ENCODE data around the gene CHMP2A.

The CHMP2A gene

DNA sequence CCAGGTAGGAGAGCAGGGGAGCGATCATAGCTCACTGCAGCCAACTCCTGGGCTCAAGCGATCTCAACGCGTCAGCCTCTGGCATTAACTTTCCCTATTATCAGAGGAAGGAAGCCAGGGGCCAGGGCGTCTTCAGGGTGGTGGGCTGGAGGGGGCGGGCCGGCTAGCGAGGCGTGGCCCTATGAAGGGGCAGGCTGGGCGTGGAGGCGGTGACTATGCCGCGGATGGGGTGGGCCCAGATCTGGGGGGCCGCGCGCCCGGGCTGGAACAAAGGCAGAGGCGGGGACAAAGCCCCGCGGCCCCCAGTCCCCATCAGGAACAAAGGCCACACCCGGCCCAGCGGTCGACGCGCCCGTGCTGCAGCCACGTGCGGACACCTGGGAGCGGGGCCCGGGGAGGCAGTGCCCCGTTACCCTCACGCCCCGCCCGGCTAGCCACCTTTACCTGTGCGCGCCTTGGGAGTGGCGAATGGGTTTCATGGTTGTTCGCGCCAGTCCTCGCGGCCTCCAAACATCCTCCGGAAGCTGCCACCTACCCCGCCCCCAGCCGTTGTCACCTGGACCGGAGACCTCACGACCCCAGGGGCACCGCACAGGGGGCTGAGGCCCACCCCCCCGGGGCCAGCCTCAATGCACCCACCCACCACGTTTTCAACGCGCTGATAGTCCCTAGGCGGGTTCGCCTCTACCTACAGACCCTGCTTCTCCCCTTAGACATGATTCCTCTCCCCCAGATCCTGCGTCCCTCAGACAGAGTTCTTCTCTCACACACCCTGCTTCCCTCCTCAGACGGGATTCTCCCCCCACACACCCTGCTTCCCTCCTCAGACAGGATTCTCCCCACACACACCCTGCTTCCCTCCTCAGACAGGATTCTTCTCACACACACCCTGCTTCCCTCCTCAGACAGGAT, 16.4 kb downstream of the CHMP2A start:
- no peak for DNase-seq (ENCODE audit: low read depth in 2 of 2)

GRCh38 chr19:58536852-58537798, 17.8 kb downstream of the CHMP2A start:
- DNase-seq (ENCODE audit: low read depth in 2 of 2) = no peak

DNA sequence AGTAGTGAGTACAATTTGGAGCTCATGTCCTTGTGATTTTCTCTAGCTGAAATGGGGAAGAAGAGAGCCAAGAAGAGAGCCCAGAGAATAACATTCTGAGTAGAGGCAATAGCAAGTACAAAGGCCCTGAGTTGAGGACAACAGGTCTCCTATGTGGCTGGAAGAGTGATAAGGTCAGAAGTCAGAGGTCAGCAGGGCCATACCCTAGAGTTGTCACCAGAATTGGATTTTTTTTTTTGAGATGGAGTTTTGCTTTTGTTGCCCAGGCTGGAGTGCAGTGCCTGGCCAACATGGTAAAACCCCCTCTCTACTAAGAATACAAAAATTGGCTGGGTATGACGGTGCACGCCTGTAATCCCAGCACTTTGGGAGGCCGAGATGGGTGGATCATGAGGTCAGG, 19.0 kb downstream of the CHMP2A start:
- no peak for DNase-seq (ENCODE audit: low read depth in 2 of 2)

DNA sequence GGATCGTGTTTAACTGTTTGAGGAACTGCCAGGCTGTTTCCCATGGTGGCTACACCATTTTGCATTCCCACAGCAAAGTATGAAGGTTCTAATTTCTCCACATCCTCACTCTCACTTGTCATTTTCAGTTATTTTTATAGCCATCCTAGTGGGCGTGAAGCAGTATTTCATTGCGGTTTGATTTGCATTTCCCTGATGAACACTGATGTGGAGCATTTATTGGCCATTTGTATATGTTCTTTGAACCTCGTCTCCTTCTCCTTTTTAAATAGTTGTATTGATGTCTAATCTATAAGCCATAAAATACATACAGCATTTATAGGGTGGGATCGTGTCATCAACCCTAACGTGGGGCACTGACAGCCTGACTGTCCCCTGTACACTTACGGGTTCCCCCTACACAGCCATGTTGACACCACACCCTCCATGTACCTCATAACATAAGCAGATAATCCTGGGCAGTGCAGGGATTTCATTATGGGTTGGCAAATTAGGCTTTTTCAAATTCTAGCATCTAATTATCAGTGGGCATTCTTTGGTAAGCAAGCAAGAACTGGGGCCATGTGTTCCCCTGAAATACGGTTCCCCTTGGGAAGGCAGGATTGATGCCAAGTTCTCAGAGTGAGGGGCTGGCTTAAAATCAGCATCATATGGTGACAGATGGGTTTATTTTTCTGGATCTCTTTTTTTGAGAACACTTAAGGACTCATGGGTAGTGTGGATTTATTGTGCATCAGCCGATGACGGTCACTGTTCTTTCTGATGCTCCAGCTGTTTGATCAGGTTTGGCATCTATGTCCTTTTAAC, 23.7 kb downstream of the CHMP2A start:
- DNase-seq (ENCODE audit: low read depth in 2 of 2) = no peak

DNA sequence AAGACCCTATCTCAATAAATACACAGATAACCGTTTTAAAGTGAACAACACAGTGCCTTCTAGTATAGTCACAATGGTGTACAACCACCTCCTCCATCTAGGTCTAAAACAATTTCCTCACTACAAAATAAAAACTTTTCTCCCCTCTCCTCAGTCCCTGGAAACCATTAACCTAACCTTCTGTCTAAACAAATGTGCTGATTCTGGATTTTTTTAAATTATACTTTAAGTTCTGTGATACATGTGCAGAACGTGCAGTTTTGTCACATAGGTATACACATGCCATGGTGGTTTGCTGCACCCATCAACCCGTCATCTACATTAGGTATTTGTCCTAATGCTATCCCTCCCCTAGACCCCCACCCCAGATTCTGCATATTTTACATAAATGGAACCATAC, 25.5 kb downstream of the CHMP2A start:
- DNase-seq (ENCODE audit: low read depth in 2 of 2) = no peak

- no peak for DNase-seq (ENCODE audit: low read depth in 2 of 2)
These were observed 32.2 kb downstream of the CHMP2A start for GRCh38 chr19:58522709-58523108.

DNA sequence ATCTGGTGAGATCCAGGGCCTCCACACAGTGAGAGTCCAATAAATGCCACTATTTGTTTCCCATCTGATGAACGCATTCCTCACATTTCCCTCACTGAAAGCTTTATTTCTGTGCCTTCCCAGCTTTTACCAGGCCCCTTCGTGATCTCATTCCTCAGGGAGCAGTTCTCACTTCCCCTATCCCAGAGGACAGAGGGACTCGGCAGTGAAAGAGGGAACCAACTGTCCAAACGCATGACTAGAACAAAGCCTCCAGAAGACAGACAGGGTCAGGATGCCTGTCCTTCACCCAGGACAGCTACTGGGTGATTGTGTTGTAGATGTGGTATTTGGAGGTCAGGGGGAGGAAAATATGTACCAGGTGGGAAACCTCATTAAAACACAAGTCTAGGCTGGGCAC, 33.3 kb downstream of the CHMP2A start:
- no peak for DNase-seq (ENCODE audit: low read depth in 2 of 2)

DNA sequence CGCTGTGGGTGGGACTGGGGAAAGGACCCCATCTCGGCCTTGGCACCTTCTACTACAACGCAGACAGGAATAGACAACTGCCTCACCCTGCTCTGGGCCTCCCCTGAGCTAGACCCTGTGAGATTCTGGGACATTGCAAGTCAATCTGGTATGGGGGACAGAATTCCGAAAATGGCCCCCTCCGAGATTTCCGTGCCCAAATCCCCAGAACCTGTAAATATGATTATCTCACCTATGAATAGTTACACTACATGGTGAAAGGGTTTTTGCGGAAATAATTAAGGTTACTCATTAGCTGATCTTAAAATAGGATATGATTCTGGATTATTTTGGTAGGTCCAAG, 34.7 kb downstream of the CHMP2A start:
- no peak for DNase-seq (ENCODE audit: low read depth in 2 of 2)

- DNase-seq (ENCODE audit: low read depth in 2 of 2) = peak; percentile 72 to 76
These were observed 35.3 kb downstream of the CHMP2A start, which contains the start of gene ZBTB45 for GRCh38 chr19:58519355-58520256. Gene ZBTB45, minus strand, starts transcription at chr19:58519810. Its CDS starts 2,137 bp downstream, at chr19:58517673.

- DNase-seq (ENCODE audit: low read depth in 2 of 2) = no peak
These were observed 35.9 kb downstream of the CHMP2A start for GRCh38 chr19:58519087-58519354.

GRCh38 chr19:58518256-58519086, 36.4 kb downstream of the CHMP2A start:
- no peak for DNase-seq (ENCODE audit: low read depth in 2 of 2)

DNA sequence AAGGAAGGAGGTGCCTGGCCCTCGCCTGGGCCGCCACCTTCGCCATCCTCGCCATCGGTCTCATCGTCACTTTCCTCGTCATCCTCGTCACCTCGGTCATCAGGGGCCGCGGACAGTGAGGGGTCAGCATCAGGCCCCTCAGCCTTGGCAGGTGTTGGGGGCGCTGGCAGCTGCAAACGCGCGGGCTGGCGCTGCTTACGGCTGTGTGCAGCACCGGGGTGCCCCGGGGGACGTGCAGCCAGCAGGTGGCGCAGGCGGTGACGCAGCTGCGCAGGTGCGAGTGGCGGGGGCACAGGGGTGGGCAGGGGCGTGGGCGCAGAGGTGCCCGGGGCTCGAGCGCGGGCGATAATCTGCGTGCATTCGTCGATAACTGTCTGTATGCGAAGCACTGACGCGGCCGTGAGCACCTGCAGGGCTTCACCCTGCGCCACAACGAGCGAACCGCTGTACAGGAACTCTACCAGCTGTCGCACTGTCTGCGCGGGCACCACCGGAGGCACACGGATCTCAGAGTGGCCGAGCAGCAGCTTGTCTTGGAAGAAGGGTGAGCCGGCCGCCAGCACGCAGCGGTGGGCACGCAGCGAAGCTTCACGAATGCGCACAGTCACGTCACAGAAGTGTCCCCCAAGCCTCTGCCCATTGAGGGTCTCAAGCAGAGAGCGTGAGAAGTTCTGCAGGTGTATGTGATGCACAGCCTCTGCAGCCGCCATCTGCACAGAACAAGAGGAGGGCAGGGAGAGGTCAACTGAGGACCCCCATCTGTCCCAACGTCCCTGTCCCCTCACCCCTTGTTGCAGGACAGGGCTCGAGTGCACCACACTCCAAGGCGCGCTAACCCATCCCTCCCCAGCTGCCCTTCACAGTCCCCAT, 37.7 kb downstream of the CHMP2A start:
- no peak for DNase-seq (ENCODE audit: low read depth in 2 of 2)

DNA sequence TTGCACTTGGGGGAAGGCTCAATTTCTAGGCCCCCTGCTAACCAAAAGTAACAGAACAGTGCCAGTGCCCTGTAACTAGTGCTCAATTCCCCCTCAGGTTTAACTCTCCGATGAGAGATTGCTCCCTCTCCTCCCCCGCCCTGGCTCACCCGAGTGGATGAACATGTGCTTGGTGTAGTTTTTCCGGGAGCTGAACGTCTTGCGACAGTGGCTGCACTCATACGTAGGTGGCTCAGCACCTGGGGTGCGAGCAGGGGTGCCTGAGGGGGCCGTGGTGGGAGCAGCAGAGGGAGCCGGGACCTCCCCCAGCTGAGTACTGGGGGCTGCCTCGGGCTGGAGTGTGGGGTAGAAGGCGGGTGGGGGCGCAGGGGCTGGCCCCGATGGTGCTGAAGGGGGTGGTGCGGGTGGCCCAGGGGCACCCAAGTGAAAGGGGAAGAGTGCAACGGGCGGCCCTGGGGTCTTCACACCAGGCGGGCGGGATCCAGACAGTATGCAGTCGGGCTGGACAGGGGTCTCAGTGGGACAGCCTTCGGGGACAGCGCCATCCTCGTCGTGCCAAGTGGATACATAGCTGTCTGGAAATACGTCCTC, 38.6 kb downstream of the CHMP2A start:
- no peak for DNase-seq (ENCODE audit: low read depth in 2 of 2)

DNA sequence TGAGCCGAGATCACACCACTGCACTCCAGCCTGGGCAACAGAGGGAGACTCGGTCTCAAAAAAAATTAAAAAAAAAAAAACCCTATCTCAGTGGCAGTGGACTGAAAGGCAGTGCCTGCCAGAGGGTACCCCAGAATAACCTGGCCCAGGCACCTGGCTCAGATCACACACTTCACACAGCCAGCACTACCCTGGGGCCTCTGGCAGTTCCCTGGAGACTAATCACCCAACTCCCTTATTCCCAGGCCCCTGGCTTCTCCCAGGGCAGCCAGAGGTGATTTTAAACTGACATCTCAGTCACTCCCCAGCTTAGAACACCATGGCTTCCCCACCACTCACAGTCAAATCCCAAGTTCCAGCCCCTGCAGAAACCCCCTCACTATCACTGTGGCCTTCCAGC, 39.6 kb downstream of the CHMP2A start:
- DNase-seq (ENCODE audit: low read depth in 2 of 2) = no peak

- DNase-seq (ENCODE audit: low read depth in 2 of 2) = no peak
These were observed 40.3 kb downstream of the CHMP2A start for GRCh38 chr19:58514564-58515022.

GRCh38 chr19:58513694-58514563, 41.0 kb downstream of the CHMP2A start:
- peak; percentile 84 for DNase-seq (ENCODE audit: low read depth in 2 of 2)

- DNase-seq (ENCODE audit: low read depth in 2 of 2) = no peak
These were observed 41.7 kb downstream of the CHMP2A start for GRCh38 chr19:58513213-58513693.
